H9 (cell line): ENCODE measurements around the gene LHFPL2. TPM values are rescaled to one million over a fixed set of nuclear protein-coding genes. Genes with fewer than 3 reads are reported as not detected.

Experiments
- DNase-seq: peaks from one replicate; pipeline ENCODE4 v3.0.0-alpha.2; 2017
- H2AFZ ChIP-seq: one replicate; pipeline ENCODE4 v1.6.1; 2013; ENCODE audit warnings: mild to moderate bottlenecking, low read length, control low read depth, moderate library complexity
- H2AK5ac ChIP-seq: 2 replicates; pipeline ENCODE4 v1.6.1; 2013; ENCODE audit warnings: low read length, control low read depth, mixed read lengths; ENCODE audit not compliant: insufficient read length
- H2BK120ac ChIP-seq: one replicate; pipeline ENCODE4 v1.6.1; 2013; ENCODE audit warnings: low read depth, mild to moderate bottlenecking, low read length, control low read depth, inconsistent platforms; ENCODE audit not compliant: poor library complexity, severe bottlenecking
- H2BK12ac ChIP-seq: 2 replicates; pipeline ENCODE4 v1.6.1; 2013; ENCODE audit warnings: low read length, control low read depth, mixed read lengths, low read depth; ENCODE audit not compliant: insufficient read length
- H2BK15ac ChIP-seq: 2 replicates; pipeline ENCODE4 v1.6.1; 2013; ENCODE audit warnings: low read depth, low read length, control low read depth
- H2BK20ac ChIP-seq: one replicate; pipeline ENCODE4 v1.6.1; 2013; ENCODE audit warnings: low read depth, mild to moderate bottlenecking, low read length, control low read depth, inconsistent platforms; ENCODE audit not compliant: poor library complexity, severe bottlenecking
- H2BK5ac ChIP-seq: 2 replicates; pipeline ENCODE4 v1.6.1; 2013; ENCODE audit warnings: low read length, control low read depth, mixed read lengths; ENCODE audit not compliant: insufficient read length
- H3K14ac ChIP-seq: 2 replicates; pipeline ENCODE4 v1.6.1; 2013; ENCODE audit warnings: low read length, control low read depth; ENCODE audit not compliant: insufficient read depth
- H3K18ac ChIP-seq: 2 replicates; pipeline ENCODE4 v1.6.1; 2013; ENCODE audit warnings: low read depth, mild to moderate bottlenecking, mixed read lengths, low read length, control low read depth; ENCODE audit not compliant: insufficient read length
- H3K23ac ChIP-seq: 2 replicates; pipeline ENCODE4 v1.6.1; 2013; ENCODE audit warnings: low read length, control low read depth, mixed read lengths, low read depth; ENCODE audit not compliant: insufficient read length
- H3K23me2 ChIP-seq: 2 replicates; pipeline ENCODE4 v1.6.1; 2013; ENCODE audit warnings: low read depth, mild to moderate bottlenecking, mixed read lengths, low read length, control low read depth; ENCODE audit not compliant: insufficient read length, poor library complexity, severe bottlenecking
- H3K27ac ChIP-seq: 2 replicates; pipeline ENCODE4 v1.5.1; 2013; ENCODE audit warnings: low read length, control low read depth, mixed read lengths, low read depth; ENCODE audit not compliant: insufficient read length
- H3K27me3 ChIP-seq: 2 replicates; pipeline ENCODE4 v1.6.1; 2013; ENCODE audit warnings: low read length, control low read depth, inconsistent platforms; ENCODE audit not compliant: insufficient read depth
- H3K4ac ChIP-seq: 2 replicates; pipeline ENCODE4 v1.6.1; 2013; ENCODE audit warnings: low read depth, mild to moderate bottlenecking, control low read depth, inconsistent platforms, low read length, moderate library complexity
- H3K4me1 ChIP-seq: 2 replicates; pipeline ENCODE4 v1.6.1; 2013; ENCODE audit warnings: low read length, control low read depth, inconsistent platforms; ENCODE audit not compliant: insufficient read depth
- H3K4me2 ChIP-seq: 2 replicates; pipeline ENCODE4 v1.6.1; 2013; ENCODE audit warnings: low read length, control low read depth, mixed read lengths; ENCODE audit not compliant: insufficient read length, insufficient read depth
- H3K56ac ChIP-seq: 2 replicates; pipeline ENCODE4 v1.6.1; 2013; ENCODE audit warnings: low read depth, mild to moderate bottlenecking, mixed read lengths, low read length, control low read depth; ENCODE audit not compliant: insufficient read length
- H3K79me1 ChIP-seq: 2 replicates; pipeline ENCODE4 v1.6.1; 2013; ENCODE audit warnings: low read depth, mild to moderate bottlenecking, moderate library complexity, low read length, control low read depth, inconsistent platforms; ENCODE audit not compliant: insufficient read depth, poor library complexity, severe bottlenecking
- H3K79me2 ChIP-seq: 2 replicates; pipeline ENCODE4 v1.6.1; 2013; ENCODE audit warnings: low read length, control low read depth, inconsistent platforms; ENCODE audit not compliant: insufficient read depth
- H3K9ac ChIP-seq: 2 replicates; pipeline ENCODE4 v1.6.1; 2013; ENCODE audit warnings: low read length, control low read depth, mixed read lengths; ENCODE audit not compliant: insufficient read length; ENCODE audit errors: extremely low read depth
- H3K9me3 ChIP-seq: one replicate; pipeline ENCODE4 v1.6.1; 2013; ENCODE audit warnings: low read depth, low read length, inconsistent platforms; ENCODE audit not compliant: control insufficient read depth
- H3T11ph ChIP-seq: one replicate; pipeline ENCODE4 v1.6.1; 2013; ENCODE audit warnings: mild to moderate bottlenecking, low read length, control low read depth, inconsistent platforms
- H4K20me1 ChIP-seq: one replicate; pipeline ENCODE4 v1.6.1; 2013; ENCODE audit not compliant: control insufficient read depth, insufficient read length, insufficient read depth
- H4K5ac ChIP-seq: 2 replicates; pipeline ENCODE4 v1.6.1; 2013; ENCODE audit warnings: low read depth, mild to moderate bottlenecking, mixed read lengths, low read length, control low read depth; ENCODE audit not compliant: insufficient read length
- H4K8ac ChIP-seq: replicated peaks from 2 replicates; pipeline ENCODE4 v1.6.1; 2013; ENCODE audit warnings: low read length, control low read depth, mixed read lengths, low read depth; ENCODE audit not compliant: insufficient read length
- H4K91ac ChIP-seq: 2 replicates; pipeline ENCODE4 v1.6.1; 2013; ENCODE audit warnings: low read depth, mild to moderate bottlenecking, moderate library complexity, mixed read lengths, low read length, control low read depth; ENCODE audit not compliant: insufficient read length
- H3K27ac Mint-ChIP-seq, 3 experiments: 2 replicates in 2 of 3; 3 replicates in 1 of 3; pipeline ENCODE4 v1.8.0; 2020 to 2021; ENCODE audit warnings: mixed read lengths in 3 of 3, mild to moderate bottlenecking in 1 of 3, moderate library complexity in 1 of 3
- H3K27me3 Mint-ChIP-seq: 2 replicates; pipeline ENCODE4 v1.8.0; 2021; ENCODE audit warnings: low read depth, mild to moderate bottlenecking, moderate library complexity, mixed read lengths
- H3K36me3 Mint-ChIP-seq, 3 experiments: 2 replicates in 2 of 3; 3 replicates in 1 of 3; pipeline ENCODE4 v1.8.0; 2020 to 2021; ENCODE audit warnings: low read depth in 3 of 3, mixed read lengths in 3 of 3; ENCODE audit not compliant: insufficient read depth in 1 of 3
- H3K4me1 Mint-ChIP-seq, 2 experiments: 2 replicates each; pipeline ENCODE4 v1.8.0; 2020; ENCODE audit warnings: mixed read lengths in 2 of 2
- H3K4me3 Mint-ChIP-seq, 2 experiments: 2 replicates in 1 of 2; 3 replicates in 1 of 2; pipeline ENCODE4 v1.8.0; 2020 to 2021; ENCODE audit warnings: mild to moderate bottlenecking in 2 of 2, mixed read lengths in 2 of 2, moderate library complexity in 1 of 2
- H3K9me3 Mint-ChIP-seq, 2 experiments: 2 replicates in 1 of 2; 3 replicates in 1 of 2; pipeline ENCODE4 v1.8.0; 2020; ENCODE audit warnings: mild to moderate bottlenecking in 2 of 2, mixed read lengths in 2 of 2, moderate library complexity in 1 of 2
- CTCF ChIP-seq: fragments of 200-600 bp; sonication (generic); conservative IDR thresholded peaks from 3 replicates; pipeline ENCODE4 v1.8.0; 2021; ENCODE audit warnings: antibody characterized with exemption, mild to moderate bottlenecking
- WGBS: extraction: QIAGEN DNeasy Blood & Tissue Kit; methylation state at CpG from one replicate; pipeline ENCODE4 v1.1.7; 2013; ENCODE audit warnings: missing lambda C conversion rate, low lambda C conversion rate, mixed read lengths; ENCODE audit not compliant: insufficient read length; ENCODE audit errors: extremely low coverage; 5-methylcytosine and 5-hydroxymethylcytosine counted together
- total RNA-seq: library from RNA; stranded (reverse); gene quantifications from 2 replicates; pipeline ENCODE4 v1.2.1, GENCODE V29; 2021

Gene LHFPL2
- total RNA-seq, 1 experiment from 2014 or later: 26.3 TPM

- Histone ChIP-seq H3K9me3 (no peaks in the 10 kb centered on the region), H3K79me2 (no peaks in the 10 kb centered on the region; the same call in 1 of the 2 replicates), H3K9ac (no peak overlapping the region), H3K79me1 (no peaks in the 10 kb centered on the region), H4K5ac (no peak overlapping the region), H2AFZ (no peak overlapping the region), H3K56ac (no peak overlapping the region), H2BK5ac (no peak overlapping the region), H2BK12ac (no peak overlapping the region), H3K18ac (no peak overlapping the region), H4K8ac (no peak overlapping the region), H3K27ac (no peak overlapping the region), H3K4ac (no peak overlapping the region), H3K14ac (no peak overlapping the region), H2BK120ac (no peak overlapping the region), H2BK20ac (no peak overlapping the region), H3K4me2 (no peak overlapping the region), H4K91ac (no peak overlapping the region), H3K23ac (no peak overlapping the region), H3T11ph (no peak overlapping the region), H2BK15ac (no peak overlapping the region), H2AK5ac (no peak overlapping the region), H3K23me2 (no peaks in the 10 kb centered on the region), H3K4me1 (no peaks in the 10 kb centered on the region), H3K27me3 (no peaks in the 10 kb centered on the region), H4K20me1 (no peaks in the 10 kb centered on the region)
- Mint-ChIP-seq H3K27me3 (peaks cover 2% of the 10 kb centered on the region; the same call in 1 of the 2 replicates), H3K9me3 (no peaks in the 10 kb centered on the region), H3K4me1 (peaks cover 34 to 36% of the 10 kb centered on the region in 2 experiments), H3K36me3 (peaks cover 5 to 24% (median 12%) of the 10 kb centered on the region in 3 experiments; a peak in 5 of 7 replicates), H3K4me3 (no peak overlapping the region), H3K27ac (no peak overlapping the region)
- DNase-seq: no peak
- WGBS: no CpG with 5 or more reads among the region's 8 CpGs
- TF ChIP-seq CTCF: no peak
Observed at GRCh38 chr5:78514427-78515330, 133.9 kb downstream of the LHFPL2 start.
